HG03520 (cell line): Measurements from ENCODE around the gene OR13F1.
"Not testable (repeated sequence)": the region's sequence is repeated elsewhere in the genome, so short reads cannot be mapped to it uniquely, and the experiment has no call there.

Experiments used
- ATAC-seq: cut with Tn5 transposase; IDR thresholded peaks from one replicate; pipeline ENCODE4 v1.9.1; 2021; ENCODE audit warnings: mild to moderate bottlenecking, moderate library complexity; ENCODE audit not compliant: unreplicated experiment

The OR13F1 gene

GRCh38 chr9:104503963-104504362, at the start of gene OR13F1:
Gene OR13F1, plus strand, starts transcription at chr9:104504263. Its CDS starts 0 bp downstream, at chr9:104504263.
- ATAC-seq, result no peak

GRCh38 chr9:104456831-104457230, 47.2 kb upstream of the OR13F1 start:
- no peak for ATAC-seq

GRCh38 chr9:104463864-104464263, 40.2 kb upstream of the OR13F1 start:
- ATAC-seq, result no peak

GRCh38 chr9:104468261-104468660, 35.8 kb upstream of the OR13F1 start:
- ATAC-seq, result no peak

- no peak for ATAC-seq
Observed at GRCh38 chr9:104482921-104483570, 21.0 kb upstream of the OR13F1 start.

GRCh38 chr9:104485014-104485413, 19.0 kb upstream of the OR13F1 start:
- no peak for ATAC-seq

GRCh38 chr9:104494808-104495207, 9.3 kb upstream of the OR13F1 start:
- ATAC-seq, result no peak

- ATAC-seq, result no peak
Observed at GRCh38 chr9:104503440-104503839, 623 bp upstream of the OR13F1 start.

- no peak for ATAC-seq
Observed at GRCh38 chr9:104506565-104506964, 2.5 kb downstream of the OR13F1 start.

GRCh38 chr9:104514901-104515300, 10.8 kb downstream of the OR13F1 start:
- no peak for ATAC-seq

GRCh38 chr9:104520241-104520640, 16.2 kb downstream of the OR13F1 start:
- ATAC-seq, result not testable (repeated sequence)

- ATAC-seq, result no peak
Observed at GRCh38 chr9:104527109-104527508, 23.0 kb downstream of the OR13F1 start, which contains the start of gene OR13C4. Gene OR13C4, minus strand, starts transcription at chr9:104527209. Its CDS starts 0 bp downstream, at chr9:104527209.

- ATAC-seq, result no peak
Observed at GRCh38 chr9:104536756-104537155, 32.7 kb downstream of the OR13F1 start, which contains the start of gene OR13C3. Gene OR13C3, minus strand, starts transcription at chr9:104536856. Its CDS starts 133 bp downstream, at chr9:104536723.

- no peak for ATAC-seq
Observed at GRCh38 chr9:104539275-104539674, 35.2 kb downstream of the OR13F1 start.

GRCh38 chr9:104544644-104545043, 40.6 kb downstream of the OR13F1 start:
- no peak for ATAC-seq

- ATAC-seq, result no peak
Observed at GRCh38 chr9:104553261-104553660, 49.2 kb downstream of the OR13F1 start.
